Naive thymus-derived CD4-positive, alpha-beta T cell (primary cell): ENCODE data around the gene ELF3. TPM values are rescaled to one million over a fixed set of nuclear protein-coding genes. Genes with fewer than 3 reads are reported as not detected.

ENCODE experiments used
- ATAC-seq: fragments of 150-1000 bp; cut with Tn5 transposase; 2 replicates; pipeline ENCODE4 v1.10.0; 2021; ENCODE audit warnings: mild to moderate bottlenecking, moderate library complexity
- CTCF ChIA-PET: fragments of 350-600 bp; sonication (Branson Sonifier 250); formaldehyde crosslinking; loops from one replicate; lab custom pipeline; 2021; ENCODE audit warnings: antibody characterized with exemption; lab: Charles Lee
- POLR2A ChIA-PET: fragments of 350-600 bp; sonication (Branson Sonifier 250); formaldehyde crosslinking; loops from one replicate; lab custom pipeline; 2021; ENCODE audit warnings: antibody characterized with exemption, inconsistent platforms; lab: Charles Lee
- DNase-seq, 9 donors: peaks; one replicate each; pipeline versions ENCODE4 v3.0.0 to v3.0.0-alpha.2; 2020 to 2022; ENCODE audit warnings: mixed read lengths in 1 of 9
- H3K27ac ChIP-seq: one replicate; pipeline ENCODE4 v1.7.0; 2013; ENCODE audit warnings: mild to moderate bottlenecking, low read depth, low read length, moderate library complexity
- H3K27me3 ChIP-seq, 2 donors: one replicate each; pipeline ENCODE4 v1.7.0; 2013; ENCODE audit warnings: low read length in 2 of 2, mild to moderate bottlenecking in 2 of 2, moderate library complexity in 2 of 2; ENCODE audit not compliant: control insufficient read depth in 2 of 2, insufficient read depth in 2 of 2
- H3K36me3 ChIP-seq, 3 experiments: 1 replicate in 2 of 3; 2 replicates in 1 of 3; pipeline ENCODE4 v1.7.0; 2013; ENCODE audit warnings: low read length in 3 of 3, mild to moderate bottlenecking in 3 of 3, moderate library complexity in 1 of 3; ENCODE audit not compliant: insufficient read depth in 3 of 3, control insufficient read depth in 2 of 3
- H3K4me1 ChIP-seq, 2 donors: one replicate each; pipeline ENCODE4 v1.7.0; 2013; ENCODE audit warnings: low read length in 2 of 2, mild to moderate bottlenecking in 2 of 2, moderate library complexity in 1 of 2; ENCODE audit not compliant: control insufficient read depth in 2 of 2, insufficient read depth in 2 of 2
- H3K4me3 ChIP-seq: 2 replicates; pipeline ENCODE4 v1.7.0; 2013; ENCODE audit warnings: mild to moderate bottlenecking, low read length
- H3K9me3 ChIP-seq, 3 experiments: 1 replicate in 2 of 3; 2 replicates in 1 of 3; pipeline ENCODE4 v1.7.0; 2013; ENCODE audit warnings: low read length in 3 of 3; ENCODE audit not compliant: control insufficient read depth in 2 of 3
- H3K27ac Mint-ChIP-seq, 9 donors: one replicate each; pipeline ENCODE4 v1.8.0; 2020 to 2022; ENCODE audit warnings: mixed read lengths in 9 of 9, mild to moderate bottlenecking in 8 of 9, moderate library complexity in 5 of 9, inconsistent platforms in 2 of 9
- H3K27me3 Mint-ChIP-seq, 5 donors: one replicate each; pipeline ENCODE4 v1.8.0; 2021 to 2022; ENCODE audit warnings: mixed read lengths in 5 of 5, mild to moderate bottlenecking in 1 of 5
- H3K36me3 Mint-ChIP-seq, 5 donors: one replicate each; pipeline ENCODE4 v1.8.0; 2020 to 2022; ENCODE audit warnings: mixed read lengths in 5 of 5, mild to moderate bottlenecking in 3 of 5, inconsistent platforms in 1 of 5
- H3K4me1 Mint-ChIP-seq, 7 donors: one replicate each; pipeline ENCODE4 v1.8.0; 2020 to 2022; ENCODE audit warnings: mixed read lengths in 7 of 7, mild to moderate bottlenecking in 3 of 7, inconsistent platforms in 1 of 7
- H3K4me3 Mint-ChIP-seq, 10 donors: one replicate each; pipeline ENCODE4 v1.8.0; 2020 to 2022; ENCODE audit warnings: mild to moderate bottlenecking in 10 of 10, mixed read lengths in 10 of 10, moderate library complexity in 6 of 10, inconsistent platforms in 2 of 10
- H3K9me3 Mint-ChIP-seq, 11 donors: one replicate each; pipeline ENCODE4 v1.8.0; 2020 to 2022; ENCODE audit warnings: mixed read lengths in 11 of 11, mild to moderate bottlenecking in 4 of 11, inconsistent platforms in 1 of 11, moderate library complexity in 1 of 11
- intact Hi-C, 2 donors: fragments of 100-400 bp; cut with micrococcal nuclease; formaldehyde crosslinking; loops; one replicate each; pipeline ENCODE4 v1.15.1; 2023
- polyA plus RNA-seq, 2 donors: library from polyadenylated mRNA; unstranded; fragments of 300-500 nt; fragmentation: Illumina TruSeq; gene quantifications; one replicate each; pipeline ENCODE4 v1.2.3, GENCODE V29; 2021
- total RNA-seq, 6 experiments: library from RNA in 5 of 6; stranded (reverse) in 5 of 6; gene quantifications; 1 replicate in 5 of 6; 2 replicates in 1 of 6; pipeline ENCODE4 v1.2.3 and lab custom pipeline; 2021 to 2026

Gene ELF3
- total and polyA plus RNA-seq, 7 experiments from 2014 or later: 0.19 to 2.8 (median 1.4) TPM; not detected in 1

DNA sequence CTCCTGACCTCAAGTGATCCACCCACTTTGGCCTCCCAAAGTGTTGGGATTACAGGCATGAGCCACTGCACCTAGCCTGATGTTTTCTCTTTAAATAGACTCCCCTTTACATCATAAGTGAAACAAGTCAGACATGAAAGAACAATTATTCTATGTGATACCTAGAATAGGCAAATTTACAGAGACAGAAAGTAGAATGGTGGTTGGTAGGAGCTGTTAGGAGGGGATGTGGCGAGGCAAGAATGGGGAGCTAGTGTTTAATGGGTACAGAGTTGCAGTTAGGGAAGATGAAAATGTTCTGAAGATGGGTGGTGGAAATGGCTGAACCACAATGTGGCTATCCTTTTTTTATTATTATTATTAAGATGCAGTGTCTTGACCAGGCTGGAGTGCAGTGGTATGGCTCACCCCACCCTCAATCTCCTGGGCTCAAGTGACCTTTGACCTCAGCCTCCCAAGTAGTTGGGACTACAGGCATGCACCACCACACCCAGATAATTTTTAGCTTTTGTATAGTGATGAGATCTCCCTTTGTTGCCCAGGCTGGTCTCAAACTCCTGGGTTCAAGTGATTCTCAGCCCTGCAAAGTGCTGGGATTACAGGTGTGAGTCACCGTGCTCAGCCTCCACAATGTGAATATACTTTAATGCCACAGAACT is 28.4 kb downstream of the ELF3 start:
- Mint-ChIP-seq H3K9me3 (no peaks in the 10 kb centered on the region), H3K27ac (no peak overlapping the region), H3K4me3 (no peak overlapping the region), H3K36me3 (peaks cover 0 to 3% (median 0%) of the 10 kb centered on the region in 5 donors), H3K4me1 (peaks cover 0 to 3% (median 0%) of the 10 kb centered on the region in 7 donors), H3K27me3 (peaks cover 0 to 1% (median 0%) of the 10 kb centered on the region in 5 donors)
- no peak overlapping the region for H3K27ac ChIP-seq
- ATAC-seq (no peak), DNase-seq (no peak)
- ChIA-PET CTCF (no interaction called here), POLR2A (no interaction called here)
- intact Hi-C loops: no loop called here
- H3K36me3 ChIP-seq: no peaks in the 10 kb centered on the region
- no peaks in the 10 kb centered on the region for H3K27me3 ChIP-seq
- H3K4me3 ChIP-seq: no peak overlapping the region
- H3K9me3 ChIP-seq: no peaks in the 10 kb centered on the region
- no peaks in the 10 kb centered on the region for H3K4me1 ChIP-seq

DNA sequence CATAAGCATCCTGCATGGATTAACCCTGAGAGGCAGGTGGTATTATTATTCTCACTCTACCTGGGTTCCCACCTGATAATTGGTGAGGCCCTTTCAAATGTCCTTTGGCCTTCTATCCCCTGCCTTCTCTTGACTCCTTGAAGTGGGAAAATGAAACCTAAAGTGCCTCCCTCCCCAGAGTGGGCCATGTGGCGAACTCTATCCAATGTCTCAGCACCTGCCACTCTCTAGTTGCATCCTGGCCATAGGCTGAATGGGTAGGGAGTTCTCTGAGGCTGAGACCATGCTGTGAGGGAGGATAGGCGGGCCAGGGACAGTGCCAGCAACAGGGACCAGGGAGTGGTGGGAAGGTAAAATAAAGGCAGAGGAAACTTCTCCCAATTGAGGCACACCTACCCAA is 35.3 kb downstream of the ELF3 start:
- intact Hi-C loops: no loop called here
- no peak overlapping the region for H3K4me3 Mint-ChIP-seq
- no peaks in the 10 kb centered on the region for H3K36me3 Mint-ChIP-seq
- Histone ChIP-seq H3K27me3 (no peaks in the 10 kb centered on the region), H3K4me1 (no peaks in the 10 kb centered on the region), H3K36me3 (no peaks in the 10 kb centered on the region), H3K4me3 (no peak overlapping the region), H3K27ac (no peak overlapping the region), H3K9me3 (no peaks in the 10 kb centered on the region)
- ATAC-seq (no peak), DNase-seq (no peak)
- H3K27ac Mint-ChIP-seq: no peak overlapping the region
- H3K4me1 Mint-ChIP-seq: peaks cover 0 to 6% (median 3%) of the 10 kb centered on the region in 7 donors
- POLR2A ChIA-PET: no interaction called here
- H3K9me3 Mint-ChIP-seq: no peaks in the 10 kb centered on the region
- CTCF ChIA-PET: no interaction called here
- peaks cover 0 to 6% (median 5%) of the 10 kb centered on the region in 5 donors for H3K27me3 Mint-ChIP-seq

DNA sequence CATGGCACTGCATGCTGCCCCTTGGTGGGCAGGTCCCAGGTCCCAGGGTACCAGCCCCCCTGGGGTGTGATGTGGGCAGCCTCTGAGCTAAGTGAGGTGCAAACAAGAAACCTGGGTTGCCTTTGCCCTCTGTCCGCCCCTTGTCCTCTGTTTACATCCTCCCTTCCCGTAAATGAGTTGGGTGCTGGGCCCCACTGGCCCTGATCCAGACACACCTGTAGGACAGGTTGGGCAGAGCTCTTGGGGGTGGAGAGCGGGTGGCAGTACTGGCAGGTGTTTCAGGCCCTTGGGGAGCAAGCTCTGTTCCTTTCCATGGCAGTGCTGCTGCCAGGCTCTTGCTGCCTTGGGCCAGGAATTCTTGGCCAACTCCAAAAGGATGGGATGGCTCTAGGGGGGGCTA is 35.8 kb downstream of the ELF3 start:
- H3K4me1 Mint-ChIP-seq: peaks cover 0 to 6% (median 3%) of the 10 kb centered on the region in 7 donors
- H3K27ac ChIP-seq: no peak overlapping the region
- H3K36me3 ChIP-seq: no peaks in the 10 kb centered on the region
- H3K4me1 ChIP-seq: no peaks in the 10 kb centered on the region
- H3K27ac Mint-ChIP-seq: no peak overlapping the region
- no peak overlapping the region for H3K4me3 ChIP-seq
- no peak overlapping the region for H3K4me3 Mint-ChIP-seq
- CTCF ChIA-PET: no interaction called here
- POLR2A ChIA-PET: no interaction called here
- H3K27me3 Mint-ChIP-seq: peaks cover 0 to 6% (median 5%) of the 10 kb centered on the region in 5 donors
- H3K9me3 Mint-ChIP-seq: no peaks in the 10 kb centered on the region
- ATAC-seq: no peak
- DNase-seq: no peak
- no peaks in the 10 kb centered on the region for H3K36me3 Mint-ChIP-seq
- H3K27me3 ChIP-seq: no peaks in the 10 kb centered on the region
- intact Hi-C loops: no loop called here
- H3K9me3 ChIP-seq: no peaks in the 10 kb centered on the region

DNA sequence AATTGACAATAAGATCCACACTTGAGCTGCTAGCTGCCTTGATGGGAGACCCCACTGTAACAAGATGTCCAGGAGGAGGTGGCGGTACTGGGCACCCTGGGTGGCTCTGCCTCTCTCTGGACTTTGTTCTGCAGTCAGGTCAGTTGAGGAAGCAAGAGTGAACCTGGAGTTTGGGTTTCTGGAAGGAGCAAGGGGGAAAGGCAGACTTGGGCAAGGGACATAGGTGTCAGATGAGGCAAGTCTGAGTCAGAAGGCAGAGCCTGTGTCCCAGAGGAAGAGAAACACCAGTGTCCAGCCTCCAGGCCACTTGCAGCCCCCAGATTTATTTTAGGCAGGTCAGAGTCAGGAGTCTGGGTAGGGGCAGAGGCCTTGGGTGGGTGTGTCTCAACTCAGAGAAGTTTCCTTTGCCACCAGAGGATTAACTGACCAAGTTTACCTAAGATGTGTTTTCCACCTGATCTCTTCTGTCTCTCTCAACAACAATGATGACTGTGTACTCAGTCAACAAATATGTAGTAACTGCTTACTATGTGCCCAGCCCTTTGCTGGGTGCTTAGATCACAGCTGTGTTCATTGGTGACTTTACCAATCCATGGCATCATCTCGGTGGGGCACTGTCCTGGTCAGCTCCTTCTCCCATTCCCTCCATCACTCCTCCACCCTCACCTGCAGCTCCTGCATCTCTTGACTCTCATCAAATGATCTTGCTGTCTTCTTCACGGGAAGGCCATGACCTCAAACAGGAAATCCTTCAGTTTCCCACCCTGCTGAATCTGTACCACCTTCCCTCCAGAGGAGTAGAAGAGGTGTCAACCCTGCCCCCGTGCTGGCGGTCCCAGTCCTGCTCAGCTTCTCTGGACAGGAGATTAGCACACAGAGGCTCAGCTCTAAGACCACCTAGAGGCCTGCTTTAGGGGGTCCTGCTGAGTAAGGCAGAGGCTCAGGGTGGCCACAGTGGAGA is 36.6 kb downstream of the ELF3 start:
- no peak for DNase-seq
- no peak overlapping the region for H3K4me3 Mint-ChIP-seq
- H3K36me3 ChIP-seq: no peaks in the 10 kb centered on the region
- H3K27me3 Mint-ChIP-seq: peaks cover 0 to 6% (median 5%) of the 10 kb centered on the region in 5 donors
- no peak for ATAC-seq
- H3K27ac ChIP-seq: no peak overlapping the region
- no peak overlapping the region for H3K27ac Mint-ChIP-seq
- H3K4me1 ChIP-seq: no peaks in the 10 kb centered on the region
- ChIA-PET CTCF (no interaction called here), POLR2A (no interaction called here)
- H3K9me3 ChIP-seq: no peaks in the 10 kb centered on the region
- intact Hi-C loops: no loop called here
- H3K27me3 ChIP-seq: no peaks in the 10 kb centered on the region
- no peak overlapping the region for H3K4me3 ChIP-seq
- H3K36me3 Mint-ChIP-seq: no peaks in the 10 kb centered on the region
- H3K4me1 Mint-ChIP-seq: peaks cover 0 to 6% (median 3%) of the 10 kb centered on the region in 7 donors
- H3K9me3 Mint-ChIP-seq: no peaks in the 10 kb centered on the region

DNA sequence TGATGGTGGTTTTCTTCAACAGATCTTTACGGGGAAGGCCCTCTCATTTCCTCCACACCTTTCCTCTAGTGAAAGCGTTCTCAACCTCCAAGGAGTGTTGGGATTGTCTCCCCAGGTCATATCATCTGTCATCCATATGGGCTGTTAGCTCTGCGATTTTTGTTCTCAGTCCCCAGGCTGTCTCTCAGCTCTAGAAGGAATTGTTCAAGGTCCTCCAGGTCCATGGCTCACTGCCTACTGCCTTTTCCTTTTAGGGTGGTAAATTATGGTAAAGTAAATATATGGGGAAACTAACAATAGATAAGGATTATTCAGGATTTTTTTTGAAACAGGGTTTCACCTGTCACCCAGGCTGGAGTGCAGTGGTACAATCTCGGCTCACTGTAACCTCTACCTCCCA is 37.6 kb downstream of the ELF3 start:
- no peak for ATAC-seq
- Histone ChIP-seq H3K4me1 (no peaks in the 10 kb centered on the region), H3K36me3 (no peaks in the 10 kb centered on the region), H3K9me3 (no peaks in the 10 kb centered on the region), H3K4me3 (no peak overlapping the region), H3K27ac (no peak overlapping the region), H3K27me3 (no peaks in the 10 kb centered on the region)
- intact Hi-C loops: no loop called here
- ChIA-PET POLR2A (no interaction called here), CTCF (no interaction called here)
- H3K4me3 Mint-ChIP-seq: no peak overlapping the region
- no peaks in the 10 kb centered on the region for H3K36me3 Mint-ChIP-seq
- H3K9me3 Mint-ChIP-seq: no peaks in the 10 kb centered on the region
- no peak for DNase-seq
- H3K27me3 Mint-ChIP-seq: peaks cover 0 to 6% (median 5%) of the 10 kb centered on the region in 5 donors
- peaks cover 0 to 6% (median 3%) of the 10 kb centered on the region in 7 donors for H3K4me1 Mint-ChIP-seq
- peak overlapping the region in 1 of 9 donors; percentile 21 for H3K27ac Mint-ChIP-seq

DNA sequence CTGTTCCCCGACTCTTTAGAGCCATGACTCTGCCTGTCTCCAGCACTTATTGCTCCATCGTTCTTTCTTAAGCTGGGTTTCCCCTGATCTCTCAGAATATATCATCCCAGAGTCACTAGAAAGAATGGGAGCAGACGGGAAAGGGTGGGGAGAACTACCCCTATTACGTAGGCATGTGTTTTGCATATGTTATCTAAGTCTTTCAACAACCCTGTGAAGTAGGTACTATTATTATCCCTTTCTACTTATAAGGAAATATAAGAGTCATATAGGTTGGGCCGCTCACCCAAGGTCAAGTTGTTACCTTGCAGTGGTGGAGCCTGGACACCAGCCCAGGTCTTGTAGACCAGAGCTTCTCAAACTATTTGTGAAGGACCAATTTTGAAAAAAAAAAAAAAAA is 38.7 kb downstream of the ELF3 start:
- ChIA-PET CTCF (no interaction called here), POLR2A (no interaction called here)
- H3K4me1 Mint-ChIP-seq: peaks cover 0 to 6% (median 3%) of the 10 kb centered on the region in 7 donors
- H3K27ac ChIP-seq: no peak overlapping the region
- DNase-seq: no peak
- no peaks in the 10 kb centered on the region for H3K36me3 Mint-ChIP-seq
- H3K4me3 ChIP-seq: no peak overlapping the region
- no peak overlapping the region for H3K4me3 Mint-ChIP-seq
- intact Hi-C loops: no loop called here
- no peak for ATAC-seq
- H3K9me3 ChIP-seq: no peaks in the 10 kb centered on the region
- no peaks in the 10 kb centered on the region for H3K4me1 ChIP-seq
- H3K27me3 ChIP-seq: no peaks in the 10 kb centered on the region
- peaks cover 0 to 6% (median 5%) of the 10 kb centered on the region in 5 donors for H3K27me3 Mint-ChIP-seq
- H3K9me3 Mint-ChIP-seq: peaks cover 0 to 3% (median 0%) of the 10 kb centered on the region in 11 donors
- no peaks in the 10 kb centered on the region for H3K36me3 ChIP-seq
- H3K27ac Mint-ChIP-seq: no peak overlapping the region
